Body of pancreas (tissue), 4 donors: Measurements from ENCODE around the gene AGRN.

Source experiments
- POLR2A ChIP-seq, 3 donors: fragments of 450-650 bp; IDR thresholded peaks; one replicate each; pipeline ENCODE4 v1.6.1; 2016; ENCODE audit warnings: antibody characterized with exemption in 3 of 3, mild to moderate bottlenecking in 2 of 3
- TF ChIP-seq, protein P1 (sequence below), 7 experiments: fragments of 450-650 bp in 4 of 7; fragments of 200-600 bp in 3 of 7; sonication (generic) in 3 of 7; IDR thresholded peaks; one replicate each; pipeline ENCODE4 v1.5.1; 2016 to 2019; ENCODE audit warnings: antibody characterized with exemption in 7 of 7

DNA sequence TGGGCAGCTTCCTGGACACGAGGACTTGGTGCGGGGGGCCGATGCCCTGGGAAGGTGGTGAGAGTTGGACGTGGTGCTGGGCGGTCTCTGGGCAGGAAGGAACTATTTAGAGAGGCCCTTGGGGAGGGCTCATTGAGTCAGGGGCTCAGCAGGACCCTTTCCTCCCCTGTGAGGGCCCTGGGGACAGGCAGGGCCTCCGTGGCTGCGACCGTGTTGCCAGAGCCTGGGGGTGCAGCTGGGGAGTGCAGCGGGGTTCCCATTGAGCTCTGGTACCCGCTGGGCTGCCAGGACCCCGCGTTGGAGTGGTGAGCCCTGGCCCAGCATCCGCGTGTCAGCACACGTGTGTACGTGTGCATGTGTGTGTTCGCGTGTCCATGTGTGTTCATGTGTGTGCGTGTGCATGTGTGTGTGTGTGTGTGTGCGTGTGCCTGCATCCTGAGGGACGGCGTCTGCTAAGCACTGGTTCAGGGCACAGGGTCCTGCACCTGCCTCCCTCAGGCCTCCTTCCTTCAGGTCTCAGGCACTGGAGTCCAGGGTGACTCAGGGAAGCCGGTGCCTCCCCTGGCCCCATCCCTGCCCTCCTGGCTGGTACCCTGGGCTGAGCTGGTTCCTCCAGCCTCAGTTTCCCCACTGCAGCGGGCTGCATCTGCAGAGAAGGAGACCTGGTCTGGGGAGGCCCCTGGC lies 43.5 kb downstream of the AGRN start:
- TF ChIP-seq, protein P1, sequence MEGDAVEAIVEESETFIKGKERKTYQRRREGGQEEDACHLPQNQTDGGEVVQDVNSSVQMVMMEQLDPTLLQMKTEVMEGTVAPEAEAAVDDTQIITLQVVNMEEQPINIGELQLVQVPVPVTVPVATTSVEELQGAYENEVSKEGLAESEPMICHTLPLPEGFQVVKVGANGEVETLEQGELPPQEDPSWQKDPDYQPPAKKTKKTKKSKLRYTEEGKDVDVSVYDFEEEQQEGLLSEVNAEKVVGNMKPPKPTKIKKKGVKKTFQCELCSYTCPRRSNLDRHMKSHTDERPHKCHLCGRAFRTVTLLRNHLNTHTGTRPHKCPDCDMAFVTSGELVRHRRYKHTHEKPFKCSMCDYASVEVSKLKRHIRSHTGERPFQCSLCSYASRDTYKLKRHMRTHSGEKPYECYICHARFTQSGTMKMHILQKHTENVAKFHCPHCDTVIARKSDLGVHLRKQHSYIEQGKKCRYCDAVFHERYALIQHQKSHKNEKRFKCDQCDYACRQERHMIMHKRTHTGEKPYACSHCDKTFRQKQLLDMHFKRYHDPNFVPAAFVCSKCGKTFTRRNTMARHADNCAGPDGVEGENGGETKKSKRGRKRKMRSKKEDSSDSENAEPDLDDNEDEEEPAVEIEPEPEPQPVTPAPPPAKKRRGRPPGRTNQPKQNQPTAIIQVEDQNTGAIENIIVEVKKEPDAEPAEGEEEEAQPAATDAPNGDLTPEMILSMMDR (IDR thresholded peaks at IDR 0.05): no peak
- no peak for TF ChIP-seq POLR2A (IDR thresholded peaks at IDR 0.05)
